ENCODE measurements around the gene C1QTNF9B.

C1QTNF9B gene

DNA sequence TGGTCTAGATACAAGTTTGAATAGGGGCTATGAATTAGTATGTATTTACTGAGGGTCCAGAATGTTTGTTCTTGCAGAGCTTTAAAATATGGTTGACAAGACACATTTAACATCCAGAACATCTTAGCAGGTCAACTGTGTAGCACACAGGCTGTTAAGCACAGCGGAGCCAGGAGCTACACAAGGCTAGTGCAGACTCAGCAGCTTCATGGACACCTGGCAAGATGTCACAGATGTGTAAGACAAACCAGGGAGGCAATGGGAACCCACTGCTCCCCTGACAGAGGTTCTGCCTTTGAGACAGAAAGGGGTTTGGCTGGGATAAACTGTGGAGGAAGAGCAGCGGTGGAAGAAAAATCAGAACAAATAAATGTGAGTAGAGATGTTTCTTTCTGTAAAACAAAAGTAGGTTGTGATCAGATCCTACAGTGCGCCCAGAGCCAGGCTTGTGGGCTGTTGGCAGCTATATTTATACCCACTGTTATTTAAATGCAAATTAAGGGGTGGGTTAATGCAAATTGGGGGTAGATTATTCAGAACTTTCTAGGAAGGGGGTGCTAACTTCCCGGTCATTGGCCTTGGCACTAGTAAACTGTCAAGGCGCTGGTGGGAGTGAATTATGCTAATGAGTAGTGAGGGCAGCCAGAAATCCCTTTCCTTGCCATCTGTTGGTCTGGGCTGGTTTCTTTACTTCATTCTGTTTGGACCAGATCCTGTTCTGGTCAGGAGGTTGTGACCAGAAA lies 41.1 kb downstream of the C1QTNF9B start:
- DNase-seq, result no peak

DNA sequence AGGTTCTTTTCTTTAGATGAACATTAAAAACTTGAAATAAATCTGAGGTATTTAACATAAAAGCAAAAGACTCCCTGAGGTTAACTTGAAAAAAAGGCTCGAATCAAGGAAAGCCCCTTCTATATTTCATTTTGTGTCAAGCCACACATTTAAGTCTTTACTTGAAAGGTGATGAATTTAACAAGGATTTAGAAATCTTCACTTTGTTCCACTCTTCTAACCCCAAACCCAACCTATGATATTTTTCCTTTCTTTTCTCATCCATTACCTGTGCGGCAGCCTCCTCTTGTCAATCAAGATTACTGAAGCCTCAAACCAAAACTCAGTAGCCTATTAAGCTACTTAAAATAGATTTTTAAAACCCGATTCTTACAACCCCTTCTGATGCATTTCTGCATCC lies 41.9 kb downstream of the C1QTNF9B start:
- no peak for DNase-seq

DNA sequence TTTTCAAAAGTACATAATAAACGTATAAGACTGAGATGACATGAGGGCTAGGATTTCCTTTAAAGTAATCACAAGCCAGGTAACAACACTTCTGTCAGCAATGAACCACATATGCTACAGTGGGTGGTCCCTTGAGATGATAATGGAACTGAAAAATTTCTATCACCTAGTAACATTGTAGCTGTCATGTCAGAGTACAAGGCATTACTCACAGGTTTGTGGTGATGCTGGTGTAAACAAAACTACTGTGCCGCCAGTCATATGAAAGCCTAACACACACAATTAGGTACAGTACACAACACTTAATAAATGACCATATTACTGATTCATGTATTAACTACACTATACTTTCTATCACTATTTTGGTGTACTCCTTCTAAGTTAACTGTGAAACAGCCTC lies 45.0 kb downstream of the C1QTNF9B start:
- no peak for DNase-seq

DNA sequence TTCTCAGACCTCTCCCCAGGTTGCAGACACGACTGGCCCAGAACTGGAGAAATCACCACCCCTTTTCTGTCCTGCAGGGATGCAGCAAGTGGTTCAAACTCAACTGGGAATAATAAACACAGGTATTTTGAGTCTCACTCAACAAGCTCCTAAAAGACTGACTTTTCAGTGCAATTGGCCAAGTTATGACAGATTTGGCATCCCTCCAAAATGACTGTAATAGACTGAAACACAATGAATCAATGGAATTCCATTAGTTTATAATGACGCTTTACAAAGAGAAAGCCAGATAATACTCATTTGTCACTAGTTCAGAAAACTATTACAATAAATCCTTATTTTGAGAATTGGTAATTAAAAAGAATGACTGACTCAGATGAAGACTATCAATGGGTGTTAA lies 46.2 kb downstream of the C1QTNF9B start:
- DNase-seq, result no peak

DNA sequence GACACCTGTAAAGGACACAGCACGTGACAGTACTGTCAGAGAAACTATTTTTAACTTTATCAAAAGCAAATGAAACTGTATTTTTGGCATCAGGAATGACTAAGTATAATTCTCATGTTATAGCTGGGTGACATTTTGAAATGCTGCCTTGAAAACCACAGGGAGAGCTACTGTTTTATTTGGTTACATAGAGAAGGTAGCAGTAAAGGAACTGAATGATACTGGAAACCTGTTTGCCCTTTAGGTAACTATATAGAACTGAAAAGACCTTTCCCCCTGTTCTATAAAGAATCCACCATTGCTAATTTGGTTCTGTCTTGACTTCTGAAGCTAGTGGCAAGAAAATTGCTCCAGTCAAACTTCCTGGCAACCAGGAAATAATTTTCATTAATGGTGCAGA lies 47.2 kb downstream of the C1QTNF9B start:
- DNase-seq, result no peak

DNA sequence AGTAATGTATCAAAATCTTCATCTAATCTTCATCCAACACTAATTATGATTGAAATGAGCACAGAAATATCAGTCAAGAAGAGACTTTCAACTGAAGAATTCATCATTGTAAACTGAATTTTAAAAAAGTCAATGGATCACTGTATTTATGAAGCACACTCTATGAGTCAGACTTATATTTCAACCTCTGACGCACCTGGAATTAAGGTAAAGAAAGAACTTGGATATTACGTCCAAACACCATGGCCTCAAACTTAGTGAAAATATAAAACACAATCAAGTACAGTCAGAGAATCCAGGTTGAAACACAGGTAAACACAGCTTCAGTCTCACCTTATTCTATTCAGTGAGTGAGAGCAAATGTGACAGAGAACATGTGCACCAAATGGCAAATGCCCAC lies 47.6 kb downstream of the C1QTNF9B start:
- no peak for DNase-seq

DNA sequence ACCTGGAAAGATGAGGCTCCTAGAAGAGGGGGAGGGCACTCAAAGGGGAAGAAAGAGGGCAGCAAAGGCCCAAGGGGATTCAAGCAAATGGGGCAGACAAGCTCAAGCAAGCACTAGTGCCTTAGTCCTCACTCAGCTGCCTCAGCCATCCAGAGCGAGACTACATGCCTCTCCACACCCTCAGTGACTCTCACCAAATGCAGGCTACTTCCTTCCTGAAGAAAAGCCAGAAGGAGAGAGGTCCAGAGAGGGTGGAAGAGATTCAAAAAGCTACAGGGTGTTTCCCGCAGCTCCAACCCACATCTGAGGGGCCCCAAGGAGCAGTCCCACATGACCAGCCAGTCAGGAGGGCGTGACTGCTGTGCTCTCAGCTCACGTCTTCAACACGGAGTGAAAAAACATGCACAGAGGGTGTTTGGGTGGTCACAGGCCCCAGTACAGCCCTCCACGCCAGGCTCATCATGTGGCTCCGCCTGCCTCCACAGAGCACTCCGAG lies 48.6 kb downstream of the C1QTNF9B start:
- no peak for DNase-seq

DNA sequence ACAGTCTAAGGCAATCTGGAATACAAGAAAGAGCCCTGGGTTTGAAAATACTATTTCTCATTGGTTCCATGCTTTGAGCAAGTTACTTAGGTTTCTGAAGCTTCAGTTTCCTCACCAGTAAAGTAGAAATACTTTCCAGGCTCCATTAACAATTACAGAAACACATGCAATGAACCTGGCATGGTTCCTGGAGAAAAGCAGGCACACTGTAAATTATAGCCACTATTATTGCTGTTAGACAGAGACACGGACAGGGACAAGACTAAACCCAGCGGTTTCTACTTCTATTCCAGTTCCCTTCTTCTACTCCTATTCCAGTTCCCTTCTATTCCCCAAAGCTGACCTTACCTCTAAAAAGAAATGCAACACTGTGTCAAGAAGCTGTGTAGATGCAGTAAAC lies 49.3 kb downstream of the C1QTNF9B start:
- DNase-seq, result no peak

DNA sequence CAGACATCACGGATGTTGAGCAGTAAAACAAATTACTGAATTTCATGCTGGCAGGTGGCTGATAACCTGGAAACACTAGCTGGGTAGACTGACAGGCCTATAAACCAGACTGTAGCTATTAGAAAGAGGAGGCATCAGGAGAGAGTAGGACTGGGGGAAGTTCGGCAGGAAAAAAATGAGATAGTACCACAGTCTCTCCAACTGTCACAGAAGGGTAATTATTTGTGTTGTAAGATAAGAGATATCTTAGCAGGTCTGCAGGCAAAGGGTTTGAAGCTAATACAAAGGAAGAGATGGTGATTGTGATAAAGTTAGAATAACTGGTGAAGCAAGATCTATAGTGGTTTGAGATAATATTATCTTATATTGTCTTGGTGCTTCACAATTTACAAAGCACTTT lies 49.8 kb downstream of the C1QTNF9B start:
- DNase-seq, result no peak

DNA sequence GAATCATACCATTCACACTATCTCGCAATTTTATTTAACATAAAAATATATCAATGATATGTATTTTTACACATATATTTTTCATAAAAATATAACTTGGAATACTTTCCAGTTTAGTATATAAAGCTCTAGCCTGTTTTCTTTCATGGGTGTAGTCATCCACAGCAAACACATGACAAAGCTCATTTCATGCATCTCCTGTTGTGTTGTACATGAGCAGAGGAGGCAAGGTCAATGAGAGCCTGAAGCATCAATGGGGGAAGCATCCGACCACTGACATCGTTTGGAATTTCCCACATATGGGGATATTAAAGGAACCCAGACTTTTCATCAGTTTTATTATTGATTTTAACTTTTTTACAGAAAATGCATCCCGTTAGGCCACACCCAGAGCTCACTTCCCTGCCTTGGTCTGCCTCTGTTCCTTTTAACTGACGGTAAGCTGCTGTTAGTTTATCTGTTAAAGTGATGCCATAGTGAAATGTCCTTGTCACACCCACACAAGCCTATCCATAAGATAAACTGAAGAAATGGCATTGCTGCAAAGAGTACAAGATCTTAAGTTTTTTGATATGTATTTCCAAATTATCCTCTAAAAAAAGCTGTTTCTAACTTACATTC lies 52.1 kb downstream of the C1QTNF9B start:
- no peak for DNase-seq

DNA sequence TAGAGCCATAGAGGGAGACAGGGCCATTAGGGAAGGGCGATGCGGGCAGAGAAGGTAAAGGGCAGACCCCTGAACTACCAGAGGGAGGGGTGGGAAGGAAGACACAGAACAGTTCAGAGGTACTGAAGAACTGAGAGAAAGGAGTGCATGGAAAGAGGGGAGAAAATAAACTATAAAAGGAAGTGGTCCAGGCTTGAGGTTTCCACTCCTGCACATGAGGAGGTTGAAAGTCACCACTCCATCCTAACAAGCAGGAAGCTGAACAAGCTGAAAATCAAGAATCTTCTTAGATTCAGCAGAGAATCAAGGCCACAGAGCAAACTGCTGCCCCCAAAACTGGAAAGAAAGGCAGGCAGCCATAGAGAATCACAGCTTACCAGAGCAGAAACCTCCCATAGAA lies 53.2 kb downstream of the C1QTNF9B start:
- DNase-seq, result no peak

DNA sequence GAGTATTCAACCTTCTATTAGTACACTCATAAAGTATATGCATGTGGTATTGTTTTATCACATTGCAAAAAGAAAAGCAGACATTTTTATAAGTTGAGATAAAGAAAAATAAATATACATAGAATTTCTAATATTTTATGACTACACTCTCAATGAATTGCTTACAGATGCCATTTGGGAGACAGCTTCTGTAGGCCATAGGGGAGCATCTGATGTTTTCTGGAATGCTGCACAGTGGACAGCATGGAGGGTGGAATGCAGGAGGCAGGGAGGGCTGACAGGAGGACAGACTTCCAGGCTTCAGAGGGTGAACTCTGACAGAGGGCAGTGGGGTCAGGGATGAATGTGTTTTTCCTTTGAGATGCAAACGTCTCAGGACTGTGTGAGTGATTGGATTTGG lies 53.9 kb downstream of the C1QTNF9B start:
- no peak for DNase-seq

DNA sequence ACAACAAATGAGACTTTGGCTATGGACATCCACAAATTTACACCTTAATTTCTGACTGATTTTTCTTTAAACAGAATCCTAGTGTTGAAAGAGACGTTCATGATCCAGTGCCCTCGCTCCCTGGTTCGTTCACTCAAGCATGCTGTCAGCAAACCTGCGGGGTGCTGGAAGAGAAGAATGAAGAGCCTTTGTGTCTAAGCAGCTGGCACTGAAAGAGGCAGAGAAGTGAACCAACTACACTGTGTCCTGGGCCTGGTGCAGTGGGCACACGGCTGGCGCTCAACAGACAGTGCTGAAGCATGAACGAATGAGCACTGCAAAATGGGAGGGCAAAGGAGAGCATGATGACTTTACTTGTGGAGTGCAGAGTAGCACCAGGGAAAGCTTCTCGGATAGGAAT lies 54.9 kb downstream of the C1QTNF9B start:
- DNase-seq, result no peak

Data from T-helper 1 cell (primary cell).